ENCODE results near the gene TBC1D3K. TPM values are rescaled to one million over a fixed set of nuclear protein-coding genes. Genes with fewer than 3 reads are reported as not detected.
A peak's percentile ranks its signal among the peaks of the same experiment; 100 is the strongest.
"Not testable (repeated sequence)": the region's sequence is repeated elsewhere in the genome, so short reads cannot be mapped to it uniquely, and the experiment has no call there.

Gene TBC1D3K
- not detected in 3 replicates for total RNA-seq (2021)
- Bru-seq, nascent RNA: percentile 7 among the genes with signal in this experiment
- long read RNA-seq, experiment 1: 0 reads
- long read RNA-seq, experiment 2, partial matches to known transcripts: 1 of 1 reads
- long read RNA-seq, experiment 2, other reads (novel, unspliced or antisense): 0 of 1 reads
- long read RNA-seq, experiment 3: 0 reads

- DNase-seq (ENCODE audit: low spot score); POLR2A ChIA-PET; CTCF ChIA-PET; H3K4me3 Mint-ChIP-seq; H3K9me3 Mint-ChIP-seq; H3K27me3 Mint-ChIP-seq (ENCODE audit: low read depth); H3K4me1 Mint-ChIP-seq; H3K36me3 Mint-ChIP-seq; ATAC-seq; H3K27ac Mint-ChIP-seq: not testable (repeated sequence)
Measured at GRCh38 chr17:37924115-37924514, at the start of gene TBC1D3K. TSS of gene TBC1D3K (plus strand) at chr17:37924415. CDS start at chr17:37926000, 1,585 bp downstream.

GRCh38 chr17:37884516-37884915 lies 39.7 kb upstream of the TBC1D3K start:
- Mint-ChIP-seq H3K36me3 (no peaks in the 10 kb centered on the region), H3K4me3 (no peak overlapping the region), H3K4me1 (peaks cover 12% of the 10 kb centered on the region), H3K27me3 (ENCODE audit: low read depth) (no peaks in the 10 kb centered on the region; the same call in 1 of the 2 replicates), H3K27ac (peak overlapping the region; percentile 54), H3K9me3 (peaks cover 7% of the 10 kb centered on the region)
- ChIA-PET POLR2A (no interaction called here), CTCF (no interaction called here)
- TF ChIP-seq RORB (CRISPR knock-in tag; IDR thresholded peaks at IDR 0.05) (no peak), SMAD3 (CRISPR knock-in tag; IDR thresholded peaks at IDR 0.05; ENCODE audit: borderline replicate concordance) (no peak), ZNF423 (CRISPR knock-in tag; IDR thresholded peaks at IDR 0.05) (no peak), CTCF (IDR thresholded peaks at IDR 0.05) (no peak), CREM (CRISPR knock-in tag; IDR thresholded peaks at IDR 0.05) (no peak), MLX (CRISPR knock-in tag; IDR thresholded peaks at IDR 0.05) (no peak)
- no peak for DNase-seq (ENCODE audit: low spot score)
- ATAC-seq: no peak

- Mint-ChIP-seq H3K27me3 (ENCODE audit: low read depth) (no peaks in the 10 kb centered on the region; the same call in 1 of the 2 replicates), H3K27ac (no peak overlapping the region), H3K36me3 (no peaks in the 10 kb centered on the region), H3K9me3 (peaks cover 7% of the 10 kb centered on the region), H3K4me3 (no peak overlapping the region), H3K4me1 (peaks cover 12% of the 10 kb centered on the region)
- POLR2A ChIA-PET: no interaction called here
- CTCF ChIA-PET: no interaction called here
- DNase-seq (ENCODE audit: low spot score): no peak
- TF ChIP-seq ZNF317 (CRISPR knock-in tag; IDR thresholded peaks at IDR 0.05; ENCODE audit: borderline replicate concordance, low read depth) (no peak), GABPB1 (CRISPR knock-in tag; IDR thresholded peaks at IDR 0.05) (peak; percentile 66), ZNF416 (CRISPR knock-in tag; IDR thresholded peaks at IDR 0.05) (no peak)
- ATAC-seq: no peak
Measured at GRCh38 chr17:37885136-37885535, 39.1 kb upstream of the TBC1D3K start.

- Mint-ChIP-seq H3K4me1 (peaks cover 10% of the 10 kb centered on the region), H3K36me3 (no peaks in the 10 kb centered on the region), H3K4me3 (no peak overlapping the region), H3K27me3 (ENCODE audit: low read depth) (no peaks in the 10 kb centered on the region; the same call in 1 of the 2 replicates), H3K9me3 (peaks cover 7% of the 10 kb centered on the region), H3K27ac (no peak overlapping the region)
- CTCF ChIA-PET: no interaction called here
- POLR2A ChIA-PET: no interaction called here
- TF ChIP-seq MXD4 (CRISPR knock-in tag; IDR thresholded peaks at IDR 0.05; ENCODE audit: borderline replicate concordance) (no peak), NFATC4 (CRISPR knock-in tag; IDR thresholded peaks at IDR 0.05) (no peak), ZNF121 (CRISPR knock-in tag; IDR thresholded peaks at IDR 0.05) (no peak), CBFB (CRISPR knock-in tag; IDR thresholded peaks at IDR 0.05; ENCODE audit: low read depth) (no peak), PRDM15 (CRISPR knock-in tag; IDR thresholded peaks at IDR 0.05) (no peak)
- DNase-seq (ENCODE audit: low spot score) (no peak), ATAC-seq (no peak)
Measured at GRCh38 chr17:37888881-37889280, 35.3 kb upstream of the TBC1D3K start.

GRCh38 chr17:37896961-37897360 lies 27.3 kb upstream of the TBC1D3K start:
- ATAC-seq; H3K4me1 Mint-ChIP-seq; H3K27ac Mint-ChIP-seq; H3K27me3 Mint-ChIP-seq (ENCODE audit: low read depth); CTCF ChIA-PET; H3K9me3 Mint-ChIP-seq; POLR2A ChIA-PET; H3K36me3 Mint-ChIP-seq; H3K4me3 Mint-ChIP-seq; DNase-seq (ENCODE audit: low spot score): not testable (repeated sequence)

All from WTC11 (cell line).